HepG2 (cell line): Measurements from ENCODE around the gene MSANTD4. TPM values are rescaled to one million over a fixed set of nuclear protein-coding genes. Genes with fewer than 3 reads are reported as not detected.

Experiments
- ATF4 ChIP-seq, 2 experiments: fragments of 450-650 bp in 1 of 2; sonication (generic) in 1 of 2; formaldehyde crosslinking; IDR thresholded peaks; 2 replicates each; pipeline versions ENCODE4 v1.5.0 to v1.8.0; 2020 to 2022; ENCODE audit warnings: mild to moderate bottlenecking in 1 of 2, missing genetic modification reagents in 1 of 2
- HMGXB3 ChIP-seq: sonication (generic); formaldehyde crosslinking; IDR thresholded peaks from 2 replicates; pipeline ENCODE4 v1.4.0; 2020; ENCODE audit warnings: missing genetic modification reagents, borderline replicate concordance
- MLXIP ChIP-seq: sonication (generic); formaldehyde crosslinking; IDR thresholded peaks from 2 replicates; pipeline ENCODE4 v1.9.0; 2021; ENCODE audit warnings: missing genetic modification reagents, borderline replicate concordance
- MZF1 ChIP-seq: sonication (generic); formaldehyde crosslinking; IDR thresholded peaks from 2 replicates; pipeline ENCODE4 v1.8.1; 2023; ENCODE audit warnings: mild to moderate bottlenecking, missing genetic modification reagents, borderline replicate concordance
- NFE2L2 ChIP-seq: fragments of 150-350 bp; IDR thresholded peaks from 2 replicates; pipeline ENCODE4 v1.6.1; 2014; ENCODE audit warnings: low read length
- NR2F2 ChIP-seq: IDR thresholded peaks from 2 replicates; pipeline ENCODE4 v1.6.1; 2012; ENCODE audit warnings: low read depth, inconsistent platforms, borderline replicate concordance
- NRL ChIP-seq: sonication (generic); formaldehyde crosslinking; IDR thresholded peaks from 2 replicates; pipeline ENCODE4 v1.5.0; 2020; ENCODE audit warnings: missing genetic modification reagents, mild to moderate bottlenecking, moderate library complexity, borderline replicate concordance
- RFX3 ChIP-seq: IDR thresholded peaks from 2 replicates; pipeline ENCODE4 v1.6.1; 2016; ENCODE audit warnings: missing biosample characterization, missing genetic modification reagents
- TFAP4 ChIP-seq: sonication (generic); IDR thresholded peaks from 2 replicates; pipeline ENCODE4 v1.6.1; 2016; ENCODE audit warnings: low read depth, borderline replicate concordance
- ZFY ChIP-seq: sonication (generic); formaldehyde crosslinking; IDR thresholded peaks from 2 replicates; pipeline ENCODE4 v1.4.0; 2020; ENCODE audit warnings: missing genetic modification reagents
- ZMYM4 ChIP-seq: sonication (generic); formaldehyde crosslinking; IDR thresholded peaks from 2 replicates; pipeline ENCODE4 v1.8.1; 2023; ENCODE audit warnings: mild to moderate bottlenecking, missing genetic modification reagents
- ZNF460 ChIP-seq: sonication (generic); formaldehyde crosslinking; IDR thresholded peaks from 2 replicates; pipeline ENCODE4 v1.5.1; 2020; ENCODE audit warnings: missing genetic modification reagents, mild to moderate bottlenecking, borderline replicate concordance
- ZNF513 ChIP-seq: sonication (generic); formaldehyde crosslinking; conservative IDR thresholded peaks from 2 replicates; pipeline ENCODE4 v1.5.0; 2020; ENCODE audit warnings: missing genetic modification reagents
- ZNF552 ChIP-seq: sonication (generic); formaldehyde crosslinking; IDR thresholded peaks from 2 replicates; pipeline ENCODE4 v1.9.0; 2022; ENCODE audit warnings: missing genetic modification reagents, mild to moderate bottlenecking, borderline replicate concordance
- ZNF878 ChIP-seq: sonication (generic); formaldehyde crosslinking; IDR thresholded peaks from 2 replicates; pipeline ENCODE4 v1.8.1; 2023; ENCODE audit warnings: mild to moderate bottlenecking, missing genetic modification reagents, moderate library complexity
- polyA plus RNA-seq, 8 experiments: library from polyadenylated mRNA; depleted of rRNA in 3 of 8; stranded (reverse) in 7 of 8; unstranded in 1 of 8; fragments of >200 nt; fragmentation: Illumina TruSeq in 4 of 8; extraction: Trizol in 4 of 8; gene quantifications; 2 replicates each; pipeline versions ENCODE4 v1.2.1 to v1.2.3, GENCODE V29; 2011 to 2016; ENCODE audit warnings: low read depth in 4 of 8, missing spikeins in 1 of 8, mixed read lengths in 1 of 8; ENCODE audit not compliant: insufficient read depth in 1 of 8
- total RNA-seq, 5 experiments: library from RNA; depleted of rRNA; stranded (reverse); fragments of >200 nt; fragmentation: Illumina TruSeq; extraction: Trizol; gene quantifications; 2 replicates each; pipeline ENCODE4 v1.2.3, GENCODE V29; 2016; ENCODE audit warnings: low read depth in 1 of 5

MSANTD4 gene
- total and polyA plus RNA-seq, 2 of the 13 experiments (the other 11 are each of a cell fraction or from before 2014, with no cell fraction given): 4.4 to 15.7 TPM

GRCh38 chr11:106021967-106022794, at the start of gene MSANTD4 (continued):
- peak; percentile 62; the same call in 1 of the 2 replicates for TF ChIP-seq HMGXB3
- peak; percentile 60 for TF ChIP-seq ZFY
- TF ChIP-seq ZMYM4 (CRISPR knock-in tag): peak; percentile 99
- 0 out of 2 replicates have a peak, but pooled peaks have one; percentile 38 for TF ChIP-seq TFAP4
- TF ChIP-seq ATF4 (CRISPR knock-in tag; IDR thresholded peaks at IDR 0.05): 0 out of 4 replicates have a peak, but pooled peaks of 1 of the 2 experiments have one; percentile 38
- TF ChIP-seq ZNF878 (CRISPR knock-in tag): no peak
- no peak for TF ChIP-seq MZF1 (CRISPR knock-in tag)
- TF ChIP-seq MLXIP: no peak
- TF ChIP-seq ZNF513 (CRISPR knock-in tag): no peak
- no peak for TF ChIP-seq NFE2L2
- no peak for TF ChIP-seq ZNF460 (CRISPR knock-in tag)
- TF ChIP-seq NRL: no peak
- TF ChIP-seq RFX3: no peak
- 0 out of 2 replicates have a peak, but pooled peaks have one; percentile 41 for TF ChIP-seq NR2F2
- TF ChIP-seq ZNF552 (CRISPR knock-in tag): no peak
